Heart right ventricle (tissue), 16 donors: ENCODE data around the gene TRIM58. TPM values are rescaled to one million over a fixed set of nuclear protein-coding genes. Genes with fewer than 3 reads are reported as not detected.

Source experiments
- ATAC-seq, 8 donors: fragments of 200-7000 bp; cut with Tn5 transposase; one replicate each; pipeline ENCODE4 v1.9.1; 2020; ENCODE audit warnings: mild to moderate bottlenecking in 8 of 8, moderate library complexity in 8 of 8, moderate number of reproducible peaks in 1 of 8
- DNase-seq, 2 donors: peaks; one replicate each; pipeline ENCODE4 v3.0.0-alpha.2; 2020
- H3K27ac ChIP-seq, 10 donors: fragments of 200-600 bp; sonication (generic) in 2 of 10; one replicate each; pipeline versions ENCODE4 v1.5.0 to v1.8.0; 2020 to 2022; ENCODE audit warnings: mild to moderate bottlenecking in 3 of 10
- H3K27me3 ChIP-seq, 7 donors: fragments of 200-600 bp; one replicate each; pipeline ENCODE4 v1.8.0; 2021 to 2022; ENCODE audit warnings: mild to moderate bottlenecking in 2 of 7
- H3K36me3 ChIP-seq, 9 donors: fragments of 200-600 bp; sonication (generic) in 1 of 9; one replicate each; pipeline versions ENCODE4 v1.5.0 to v1.8.0; 2020 to 2022; ENCODE audit warnings: mild to moderate bottlenecking in 2 of 9
- H3K4me1 ChIP-seq, 9 donors: fragments of 200-600 bp; sonication (generic) in 1 of 9; one replicate each; pipeline versions ENCODE4 v1.5.0 to v1.8.0; 2020 to 2022; ENCODE audit warnings: mild to moderate bottlenecking in 4 of 9
- H3K4me3 ChIP-seq, 10 donors: fragments of 200-600 bp; sonication (generic) in 2 of 10; one replicate each; pipeline versions ENCODE4 v1.5.0 to v1.8.0; 2020 to 2022; ENCODE audit warnings: mild to moderate bottlenecking in 7 of 10, moderate library complexity in 2 of 10
- H3K9me3 ChIP-seq, 11 donors: fragments of 200-600 bp in 10 of 11; sonication (generic) in 2 of 11; one replicate each; pipeline versions ENCODE4 v1.5.0 to v1.8.0; 2013 to 2022; ENCODE audit warnings: mild to moderate bottlenecking in 2 of 11, control low read depth in 1 of 11, moderate library complexity in 1 of 11
- CTCF ChIP-seq, 9 donors: fragments of 200-600 bp; sonication (generic) in 2 of 9; IDR thresholded peaks; one replicate each; pipeline versions ENCODE4 v1.5.0 to v1.8.0; 2021 to 2022; ENCODE audit warnings: antibody characterized with exemption in 9 of 9, mild to moderate bottlenecking in 5 of 9, moderate library complexity in 1 of 9
- WGBS, 2 donors: extraction: QIAGEN DNeasy Blood & Tissue Kit; methylation state at CpG; one replicate each; pipeline ENCODE4 v1.1.7; 2013; ENCODE audit warnings: inconsistent platforms in 1 of 2; 5-methylcytosine and 5-hydroxymethylcytosine counted together
- intact Hi-C, 10 donors: fragments of 100-400 bp; cut with DNase I; formaldehyde crosslinking; loops; one replicate each; pipeline versions ENCODE4 v1.11.1 to v1.14.2; 2022
- polyA plus RNA-seq, 2 donors: library from polyadenylated mRNA; stranded (reverse); fragments of 200-250 nt; gene quantifications; one replicate each; pipeline ENCODE4 v1.2.3, GENCODE V29; 2013
- total RNA-seq, 10 donors: library from RNA; stranded (reverse); fragmentation: NEBNext Ultra II Directional in 3 of 10; extraction: Animal tissue kit (Norgen Biotek cat#: 25700) in 3 of 10; gene quantifications; one replicate each; pipeline versions ENCODE4 v1.2.1 to v1.2.4, GENCODE V29; 2021 to 2023
- donor health status: Arrhythmogenic right ventricular cardiomyopathy.
- donor health status: ischemic (EF 13 %, LVEDD 7.1; RV severe dilation, severe dysfunction).
- donor health status: healthy with polysubstance abuse.
- donor health status: DM: no; HTN: yes; CAD: no.
- donor health status: DM: no; HTN: no; CAD: no.
- donor health status: ischemic (EF 25% LVEDD 6.9; RV normal size, moderate dysfunction).
- donor health status: ischemic (EF 25% LVEDD 5.7; RV mildly dilated, moderate dysfunction).
- donor health status: healthy.
- donor health status: DM: yes; HTN: yes; CAD: no.
- donor health status: Ischemic cardiomyopathy.
- donor health status: ischemic (EF 35%, LVEDD 5.7; RV mildly dilated, moderate dysfunction).
- donor health status: nonischemic (EF 11% LVEDD 7.7; RV severe dilation, severe dysfunction).
- donor health status: DM: yes; HTN: yes; CAD: no.
- donor health status: PGD.
- donor health status: ischemic (EF 29% LVEDD 5.4; RV normal size, mild dysfunction).
- donor health status: nonischemic (EF 23%, LVEDD 6.1; RV moderate dilation, normal function).

TRIM58 gene
- total and polyA plus RNA-seq, 12 donors, result 0.06 to 0.85 (median 0.33) TPM; not detected in 2

GRCh38 chr1:247904122-247904521, 47.1 kb downstream of the TRIM58 start:
- DNase-seq (no peak), ATAC-seq (no peak)
- Histone ChIP-seq H3K36me3 (no peaks in the 10 kb centered on the region), H3K27ac (no peak overlapping the region), H3K4me1 (no peaks in the 10 kb centered on the region), H3K27me3 (no peaks in the 10 kb centered on the region), H3K4me3 (no peak overlapping the region), H3K9me3 (peaks cover 0 to 5% (median 0%) of the 10 kb centered on the region in 11 donors)
- 71 to 86% methylated on average over 6 of the region's 6 CpGs for WGBS, 2 donors
- no peak for TF ChIP-seq CTCF (IDR thresholded peaks at IDR 0.05)
- intact Hi-C loops, result no loop called here

GRCh38 chr1:247905181-247905580, 48.2 kb downstream of the TRIM58 start:
- Histone ChIP-seq H3K27ac (no peak overlapping the region), H3K4me1 (no peaks in the 10 kb centered on the region), H3K36me3 (no peaks in the 10 kb centered on the region), H3K27me3 (no peaks in the 10 kb centered on the region), H3K9me3 (peaks cover 0 to 4% (median 0%) of the 10 kb centered on the region in 11 donors), H3K4me3 (no peak overlapping the region)
- intact Hi-C loops, result no loop called here
- no peak for TF ChIP-seq CTCF (IDR thresholded peaks at IDR 0.05)
- no peak for ATAC-seq
- 89% methylated on average over 13 of the region's 13 CpGs for WGBS, 2 donors
- DNase-seq, result no peak

GRCh38 chr1:247905910-247906503, 49.0 kb downstream of the TRIM58 start:
- ATAC-seq (no peak), DNase-seq (no peak)
- H3K27me3 ChIP-seq, result no peaks in the 10 kb centered on the region
- H3K4me3 ChIP-seq, result peak overlapping the region in 5 of 10 donors; percentile 27 to 46 (median 35)
- H3K36me3 ChIP-seq, result no peaks in the 10 kb centered on the region
- H3K4me1 ChIP-seq, result no peaks in the 10 kb centered on the region
- no peak for TF ChIP-seq CTCF (IDR thresholded peaks at IDR 0.05)
- peaks cover 0 to 4% (median 0%) of the 10 kb centered on the region in 11 donors for H3K9me3 ChIP-seq
- 69 to 80% methylated on average over 9 of the region's 9 CpGs for WGBS, 2 donors
- intact Hi-C loops, result no loop called here
- H3K27ac ChIP-seq, result no peak overlapping the region

- H3K27me3 ChIP-seq, result no peaks in the 10 kb centered on the region
- H3K4me1 ChIP-seq, result no peaks in the 10 kb centered on the region
- no peaks in the 10 kb centered on the region for H3K36me3 ChIP-seq
- WGBS, 2 donors, result 48 to 58% methylated on average over 7 of the region's 7 CpGs
- H3K27ac ChIP-seq, result peak overlapping the region in 1 of 10 donors; percentile 55
- no peak for ATAC-seq
- no peak for DNase-seq
- intact Hi-C loops, result no loop called here
- H3K4me3 ChIP-seq, result peak overlapping the region in 6 of 10 donors; percentile 9 to 46 (median 34)
- H3K9me3 ChIP-seq, result peaks cover 0 to 4% (median 0%) of the 10 kb centered on the region in 11 donors
- no peak for TF ChIP-seq CTCF (IDR thresholded peaks at IDR 0.05)
Observed at GRCh38 chr1:247906504-247907047, 49.6 kb downstream of the TRIM58 start.
